Activated CD4-positive, alpha-beta T cell treated with anti-CD3 and anti-CD28 coated beads for 24 hours (primary cell): ENCODE results near the gene FOXA1.
A peak's percentile ranks its signal among the peaks of the same experiment; 100 is the strongest.

Source experiments
- DNase-seq, 2 donors: peaks; one replicate each; pipeline ENCODE4 v3.0.0-alpha.2; 2020; ENCODE audit warnings: low read depth in 2 of 2

FOXA1 gene

DNA sequence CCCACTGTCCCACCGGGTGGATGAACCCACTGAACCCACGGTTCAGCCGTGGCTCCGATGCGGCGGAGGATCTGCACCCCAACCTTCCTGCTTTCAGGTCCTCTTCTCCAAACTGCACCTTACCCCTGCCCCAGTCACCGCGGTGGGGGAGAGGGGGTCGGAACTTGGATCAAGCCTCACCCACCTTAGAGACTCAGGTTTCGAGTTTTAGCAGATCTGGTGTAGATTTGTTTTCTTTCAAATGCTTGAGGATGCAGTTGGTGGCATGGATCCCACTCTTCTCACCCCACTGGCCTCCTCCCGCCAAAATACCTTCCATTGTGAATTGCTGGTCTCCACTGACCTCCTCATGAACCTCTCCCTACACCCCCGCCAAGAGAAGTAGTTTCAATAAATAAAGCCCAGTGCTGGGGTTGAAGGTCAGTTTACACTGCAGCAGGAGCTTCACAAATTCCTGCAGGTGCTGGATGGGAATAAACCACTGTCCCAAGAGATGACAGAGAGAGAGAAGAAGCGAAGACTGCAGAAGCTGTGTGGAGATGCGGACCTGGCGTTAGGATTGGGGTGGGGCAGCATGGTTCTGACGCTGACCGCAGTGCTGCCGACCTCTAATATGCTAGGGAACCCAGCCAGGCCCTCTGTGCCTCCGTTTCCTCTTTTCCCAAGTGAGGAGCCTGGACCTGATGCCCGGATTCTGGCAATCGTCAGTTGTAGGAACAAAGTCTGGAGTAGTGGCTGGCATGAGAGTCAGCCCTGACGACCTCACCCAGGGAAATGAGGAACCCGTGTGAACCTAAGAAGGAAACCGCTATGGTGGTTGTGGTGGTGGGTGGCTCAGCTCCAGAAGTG lies 7.8 kb upstream of the FOXA1 start:
- no peak for DNase-seq

DNA sequence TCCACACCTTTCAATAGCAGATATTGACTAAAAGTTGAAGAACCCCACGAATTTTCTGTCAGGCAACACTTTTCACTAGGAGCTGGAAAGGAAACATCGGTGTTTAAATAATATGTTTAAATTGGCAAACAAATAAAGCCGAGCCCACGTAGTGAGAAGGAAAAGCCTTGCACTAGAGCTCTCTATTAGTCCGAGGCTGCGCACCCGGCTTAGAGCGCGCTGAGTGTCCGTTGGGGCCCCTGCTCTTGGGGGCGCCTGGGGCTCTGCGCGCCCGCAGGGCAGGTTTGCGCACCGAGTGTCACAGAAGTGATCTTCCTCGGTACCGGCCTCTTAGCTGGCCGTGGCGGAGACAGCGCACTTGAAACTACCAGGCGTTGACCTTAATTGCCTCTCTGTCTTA lies 6.8 kb upstream of the FOXA1 start:
- DNase-seq: no peak

- DNase-seq: no peak
Observed at GRCh38 chr14:37600880-37601741, 6.1 kb upstream of the FOXA1 start.

DNA sequence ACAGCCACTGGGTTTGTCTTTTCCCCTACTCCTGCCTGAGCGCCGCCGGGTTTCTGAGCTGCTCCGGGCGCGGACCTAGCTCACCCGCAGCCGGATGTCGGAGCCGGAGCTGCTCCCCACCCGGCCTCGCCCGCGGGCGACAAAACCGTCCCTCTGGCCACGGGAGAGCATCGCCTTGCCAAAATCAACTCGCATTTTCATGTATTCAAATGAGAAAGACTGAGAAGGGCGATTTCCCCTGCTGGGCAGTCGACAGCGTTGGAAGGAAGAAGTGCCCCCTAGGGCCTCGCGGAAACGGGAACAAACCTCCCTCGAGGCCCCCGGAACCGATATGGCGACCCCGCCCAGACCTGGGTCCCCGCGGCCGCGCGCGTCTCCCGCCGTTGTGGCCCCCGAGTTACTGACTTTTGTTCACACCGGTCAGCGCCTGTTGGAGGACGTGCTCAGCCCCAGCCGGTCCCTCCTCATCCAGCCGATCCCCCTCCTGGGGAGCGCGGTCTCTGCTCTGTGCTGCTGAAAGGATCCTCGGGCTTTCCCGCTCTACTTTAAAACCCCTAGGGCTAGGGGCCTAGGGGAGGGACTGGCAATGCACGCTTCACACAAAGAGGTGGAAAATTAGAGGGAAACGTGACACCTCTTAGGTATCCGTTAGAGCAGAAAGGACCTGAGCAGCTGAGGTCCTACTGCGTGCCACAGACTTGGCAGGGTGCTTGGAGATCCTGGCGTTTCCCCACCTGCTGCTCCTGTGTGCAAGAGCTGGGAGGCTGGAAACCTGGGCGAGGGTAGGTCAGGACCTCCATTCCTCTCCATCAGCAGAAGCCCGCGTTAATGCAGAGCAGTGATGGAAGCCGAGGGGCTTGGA lies 4.7 kb upstream of the FOXA1 start:
- no peak for DNase-seq

- no peak for DNase-seq
Observed at GRCh38 chr14:37598747-37599506, 3.9 kb upstream of the FOXA1 start.

DNA sequence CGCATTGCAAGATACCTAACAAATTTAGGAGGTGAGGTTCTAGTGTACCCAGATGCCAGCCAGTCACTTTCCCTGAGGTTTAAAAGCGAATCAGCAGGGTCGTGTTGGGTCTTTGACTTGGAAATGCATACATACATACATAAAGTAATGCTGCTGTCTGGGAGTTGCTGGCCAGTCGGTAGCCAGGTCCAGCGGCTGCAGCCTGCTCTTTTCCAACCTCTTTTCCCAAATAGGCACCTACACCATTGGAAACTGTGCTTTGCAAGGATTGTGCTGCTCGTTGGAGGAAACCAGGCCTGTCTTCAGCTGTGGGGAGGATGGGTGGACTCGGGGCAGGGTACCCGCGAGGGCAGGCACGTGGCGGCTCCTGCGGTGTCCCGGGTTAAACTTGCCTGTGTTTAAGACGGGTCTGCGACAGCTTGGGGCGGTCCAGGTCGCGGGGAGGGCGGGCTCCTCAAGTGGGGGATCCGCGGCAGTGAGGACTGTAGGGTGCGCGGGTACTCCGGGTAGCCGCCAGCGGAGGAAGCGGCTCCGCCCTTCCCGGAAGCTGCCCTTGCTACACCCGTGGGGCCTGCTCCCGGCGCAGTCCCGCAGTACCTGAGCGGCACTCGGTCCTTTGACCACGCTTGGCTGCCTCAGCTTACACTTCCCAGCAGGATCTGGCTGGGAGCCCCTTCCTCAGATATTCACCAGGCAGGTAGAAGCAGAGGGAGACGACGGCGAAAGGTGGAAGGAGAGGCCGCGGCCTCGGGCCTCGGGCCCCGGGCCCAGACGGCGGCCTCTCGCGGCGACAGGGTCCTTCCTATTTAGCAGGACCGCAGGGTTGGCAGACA lies 3.1 kb upstream of the FOXA1 start:
- no peak for DNase-seq

GRCh38 chr14:37597538-37597913 lies 2.5 kb upstream of the FOXA1 start:
- no peak for DNase-seq

GRCh38 chr14:37596790-37597472 lies 1.9 kb upstream of the FOXA1 start:
- DNase-seq: no peak

DNA sequence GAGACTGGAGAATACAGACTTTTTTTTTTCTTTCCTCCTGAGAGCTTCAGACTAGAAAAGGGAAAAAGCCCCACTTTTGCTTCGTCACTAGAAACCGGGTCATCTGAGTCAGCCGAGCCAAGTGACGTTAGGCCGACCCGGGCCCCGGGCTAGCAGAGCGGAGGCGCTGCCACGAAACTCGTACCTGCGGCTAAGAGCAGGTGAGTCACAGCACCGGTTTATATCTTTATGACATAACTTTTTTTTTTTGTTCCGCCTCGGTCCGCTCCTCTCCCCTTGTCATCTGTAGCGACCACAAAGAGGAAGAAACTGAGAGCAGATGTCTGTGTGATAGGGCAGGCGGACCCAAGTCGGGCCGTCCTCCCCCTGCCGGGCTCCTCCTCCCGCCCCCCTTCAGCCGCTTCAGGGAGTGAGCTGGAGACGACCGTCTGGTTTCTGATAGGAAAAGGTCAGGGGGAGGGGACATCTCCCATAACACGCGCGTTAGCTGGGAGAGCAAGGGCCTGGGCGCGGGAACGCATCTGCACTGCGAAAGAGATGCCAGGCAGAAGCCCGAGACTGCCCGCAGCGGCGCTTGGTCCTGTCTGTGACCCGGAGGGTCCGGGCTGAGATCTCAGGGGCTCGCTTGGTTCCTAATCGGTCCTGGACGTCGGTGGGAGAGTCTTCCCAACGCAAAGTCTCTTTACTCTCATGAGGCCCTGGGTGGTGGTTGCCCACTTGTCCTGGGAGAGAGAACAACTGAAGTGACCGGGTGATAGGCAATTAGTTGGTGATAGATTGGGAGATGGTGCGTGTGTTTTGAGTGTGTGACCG lies 966 bp upstream of the FOXA1 start:
- peak; percentile 48 to 61 for DNase-seq

- no peak for DNase-seq
Observed at GRCh38 chr14:37594238-37594970, 645 bp downstream of the FOXA1 start.

DNA sequence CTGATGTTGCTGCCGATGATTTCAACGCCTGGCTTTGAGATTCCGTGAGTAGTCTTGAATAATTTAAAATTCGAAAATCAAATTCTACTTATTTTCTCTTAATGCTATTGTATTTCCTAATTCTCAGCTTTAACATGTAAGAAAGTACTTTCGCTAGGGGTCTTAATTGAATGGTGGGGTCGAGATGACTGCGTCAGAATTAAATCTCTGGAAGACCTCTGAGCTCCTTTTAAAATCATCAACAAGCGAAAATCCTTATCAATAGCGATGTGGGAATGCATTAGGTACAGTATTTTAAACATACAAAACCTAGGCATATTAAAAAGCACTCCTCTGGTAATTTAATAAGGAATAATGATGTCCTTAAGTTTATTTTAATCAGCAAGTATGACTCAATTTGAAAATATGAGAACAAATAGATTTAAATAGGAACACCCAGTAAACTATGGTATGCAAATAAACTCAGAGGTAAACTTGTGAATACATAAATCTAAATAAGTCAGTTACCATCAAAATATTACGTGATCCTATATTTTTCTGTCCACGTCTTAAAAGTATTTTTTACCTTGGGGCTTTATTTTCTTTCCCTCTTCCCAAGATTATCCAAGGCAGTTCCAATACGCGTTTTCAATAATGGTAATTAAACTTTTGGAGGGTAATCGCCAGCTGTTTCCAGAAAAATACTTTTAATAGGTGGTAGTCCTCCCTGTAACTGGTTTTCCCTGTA lies 1.4 kb downstream of the FOXA1 start:
- DNase-seq: no peak

- DNase-seq: no peak
Observed at GRCh38 chr14:37592482-37593408, 2.3 kb downstream of the FOXA1 start.

GRCh38 chr14:37591941-37592481 lies 3.0 kb downstream of the FOXA1 start:
- DNase-seq: no peak

DNA sequence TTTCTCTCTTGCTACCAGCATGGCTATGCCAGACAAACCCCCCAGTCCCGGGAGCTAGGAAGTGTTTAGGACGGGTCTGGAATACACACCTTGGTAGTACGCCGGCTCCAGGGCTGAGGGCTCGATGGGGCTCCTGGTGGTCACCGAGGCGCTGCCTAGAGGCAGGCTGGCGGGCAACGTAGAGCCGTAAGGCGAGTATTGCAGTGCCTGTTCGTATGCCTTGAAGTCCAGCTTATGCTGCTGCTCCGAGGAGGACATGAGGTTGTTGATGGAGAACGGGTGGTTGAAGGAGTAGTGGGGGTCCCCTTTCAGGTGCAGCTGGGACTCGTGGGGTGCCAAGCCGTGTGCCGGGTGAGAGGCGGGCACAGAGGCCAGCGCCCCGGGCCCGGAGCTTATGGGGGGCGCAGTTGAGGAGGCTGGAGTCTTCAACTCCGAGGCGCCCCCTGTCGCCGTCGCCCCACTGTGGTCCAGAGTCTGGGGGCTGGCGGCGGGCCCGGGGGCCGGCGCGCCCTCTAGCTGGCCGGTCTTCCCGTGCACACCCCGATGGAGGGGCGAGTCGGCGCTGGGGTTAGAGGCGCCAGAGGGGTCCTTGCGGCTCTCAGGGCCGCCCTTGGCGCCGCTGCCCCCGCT lies 3.6 kb downstream of the FOXA1 start:
- DNase-seq: no peak

GRCh38 chr14:37590428-37591139 lies 4.5 kb downstream of the FOXA1 start:
- DNase-seq: no peak
